GM12891 (cell line): ENCODE measurements around the gene ERGIC3.
"Not testable (repeated sequence)": the region's sequence is repeated elsewhere in the genome, so short reads cannot be mapped to it uniquely, and the experiment has no call there.

Experiments used
- POLR2A ChIP-seq: IDR thresholded peaks from 2 replicates; pipeline ENCODE4 v1.6.1; 2011; ENCODE audit warnings: low read depth, low read length, control low read depth
- POLR2AphosphoS5 ChIP-seq: IDR thresholded peaks from 2 replicates; pipeline ENCODE4 v1.6.1; 2011; ENCODE audit warnings: low read depth, low read length, control low read depth
- SPI1 ChIP-seq: IDR thresholded peaks from 2 replicates; pipeline ENCODE4 v1.6.1; 2011; ENCODE audit warnings: low read depth, low read length, control low read depth
- TAF1 ChIP-seq: IDR thresholded peaks from 2 replicates; pipeline ENCODE4 v1.6.1; 2011; ENCODE audit warnings: low read depth, low read length, control low read depth

DNA sequence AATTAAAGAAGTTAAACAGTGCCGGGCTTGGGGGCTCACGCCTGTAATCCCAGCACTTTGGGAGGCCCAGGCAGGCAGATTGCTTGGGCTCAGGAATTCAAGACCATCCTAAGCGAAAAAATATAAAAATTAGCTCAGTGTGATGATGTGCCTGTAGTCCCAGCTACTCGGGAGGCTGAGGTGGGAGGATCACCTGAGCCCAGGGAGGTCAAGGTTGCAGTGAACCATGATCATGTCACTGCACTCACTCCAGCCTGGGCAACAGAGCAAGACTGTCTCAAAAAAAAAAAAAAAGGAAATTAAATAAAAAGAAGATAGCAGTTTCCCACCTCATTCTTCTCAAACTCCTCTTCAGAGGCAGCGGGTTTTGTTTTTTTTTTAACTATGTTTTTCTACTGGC is 24.1 kb upstream of the ERGIC3 start:
- TF ChIP-seq POLR2A, POLR2AphosphoS5, TAF1, SPI1: not testable (repeated sequence)
